Upper lobe of right lung (tissue), 1 donor: Measurements from ENCODE around the gene MPEG1. TPM values are rescaled to one million over a fixed set of nuclear protein-coding genes. Genes with fewer than 3 reads are reported as not detected.

Experiments
- ATAC-seq: fragments of 200-7000 bp; cut with Tn5 transposase; one replicate; pipeline ENCODE4 v1.9.1; 2020; ENCODE audit warnings: mild to moderate bottlenecking, moderate library complexity
- DNase-seq: peaks from one replicate; pipeline ENCODE4 v3.0.0-alpha.2; 2020
- H3K27ac ChIP-seq: fragments of 200-600 bp; one replicate; pipeline ENCODE4 v1.8.0; 2022
- H3K27me3 ChIP-seq: fragments of 200-600 bp; one replicate; pipeline ENCODE4 v1.8.0; 2022; ENCODE audit warnings: mild to moderate bottlenecking
- H3K36me3 ChIP-seq: fragments of 200-600 bp; one replicate; pipeline ENCODE4 v1.8.0; 2022
- H3K4me1 ChIP-seq: fragments of 200-600 bp; one replicate; pipeline ENCODE4 v1.8.0; 2022
- H3K4me3 ChIP-seq: fragments of 200-600 bp; one replicate; pipeline ENCODE4 v1.8.0; 2022; ENCODE audit warnings: mild to moderate bottlenecking
- H3K9me3 ChIP-seq: fragments of 200-600 bp; one replicate; pipeline ENCODE4 v1.8.0; 2022
- CTCF ChIP-seq: fragments of 200-600 bp; IDR thresholded peaks from one replicate; pipeline ENCODE4 v1.8.0; 2022; ENCODE audit warnings: antibody characterized with exemption
- intact Hi-C: fragments of 100-400 bp; cut with DNase I; formaldehyde crosslinking; loops from one replicate; pipeline ENCODE4 v1.11.0; 2022
- total RNA-seq: library from RNA; stranded (reverse); fragmentation: NEBNext Ultra II Directional; extraction: Animal tissue kit (Norgen Biotek cat#: 25700); gene quantifications from one replicate; pipeline ENCODE4 v1.2.1, GENCODE V29; 2021
- donor health status: DM: no; HTN: yes; CAD: no; lungs with severe emphysema.

The MPEG1 gene
- total RNA-seq, 1 donor from 2014 or later = 34.1 TPM

- ATAC-seq (no peak), DNase-seq (no peak)
- H3K36me3 ChIP-seq = no peaks in the 10 kb centered on the region
- intact Hi-C loops = no loop called here
- H3K4me1 ChIP-seq = no peaks in the 10 kb centered on the region
- TF ChIP-seq CTCF = no peak
- H3K9me3 ChIP-seq = no peaks in the 10 kb centered on the region
- peaks cover 5% of the 10 kb centered on the region for H3K27me3 ChIP-seq
- H3K27ac ChIP-seq = no peak overlapping the region
- H3K4me3 ChIP-seq = no peak overlapping the region
Measured at GRCh38 chr11:59164028-59164427, 48.7 kb downstream of the MPEG1 start.

Other genes starting within 250 kb of the MPEG1 start
- not detected for gene GLYATL1B, start 126.6 kb downstream of the MPEG1 start, total RNA-seq
- gene FAM111B, start 105.7 kb downstream of the MPEG1 start, total RNA-seq = 0.87 TPM
- 60.9 TPM for gene FAM111A, start 70.1 kb downstream of the MPEG1 start, total RNA-seq
- 43.1 TPM for gene DTX4, start 40.8 kb downstream of the MPEG1 start, total RNA-seq
- gene OR5AN1, start 146.0 kb upstream of the MPEG1 start, total RNA-seq = not detected
- gene OR5A2, start 213.5 kb upstream of the MPEG1 start, total RNA-seq = not detected
- gene OR5A1, start 223.5 kb upstream of the MPEG1 start, total RNA-seq = not detected
- not detected for gene OR4D6, start 244.0 kb upstream of the MPEG1 start, total RNA-seq